ENCODE results near the gene HEBP1.
"Not testable (repeated sequence)": the region's sequence is repeated elsewhere in the genome, so short reads cannot be mapped to it uniquely, and the experiment has no call there.

Gene HEBP1, protein sequence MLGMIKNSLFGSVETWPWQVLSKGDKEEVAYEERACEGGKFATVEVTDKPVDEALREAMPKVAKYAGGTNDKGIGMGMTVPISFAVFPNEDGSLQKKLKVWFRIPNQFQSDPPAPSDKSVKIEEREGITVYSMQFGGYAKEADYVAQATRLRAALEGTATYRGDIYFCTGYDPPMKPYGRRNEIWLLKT

DNA sequence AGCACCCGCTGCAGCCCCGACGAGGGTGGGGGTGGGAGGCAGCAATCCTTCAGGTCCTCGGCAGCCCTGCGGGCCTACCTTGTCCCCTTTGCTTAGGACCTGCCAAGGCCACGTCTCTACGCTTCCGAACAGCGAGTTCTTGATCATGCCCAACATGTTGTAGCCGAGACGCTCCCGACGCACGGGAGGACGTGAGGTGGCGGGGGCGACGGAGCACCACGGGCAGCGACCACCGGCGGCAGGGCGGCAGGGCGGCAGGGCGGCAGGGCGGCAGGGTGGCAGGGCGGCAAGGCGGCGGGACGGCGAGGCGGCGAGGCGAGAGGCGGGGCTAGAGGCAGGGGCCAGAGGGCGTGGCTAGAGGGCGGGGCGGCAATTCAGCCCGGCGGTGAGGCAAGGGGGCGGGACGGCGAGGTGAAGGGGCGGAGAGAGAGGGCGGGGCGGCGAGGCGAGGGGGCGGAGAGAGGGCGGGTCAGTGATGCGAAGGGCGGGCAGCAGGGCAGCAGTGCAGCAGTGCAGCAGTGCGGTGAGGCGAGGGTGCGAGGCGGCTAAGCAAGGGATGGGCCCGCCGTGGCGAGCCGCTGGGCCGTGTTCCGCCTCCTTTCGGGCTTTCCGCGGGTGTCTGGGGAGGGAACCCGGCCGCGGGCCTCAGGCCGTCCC lies at the start of gene HEBP1:
HEBP1 (minus strand) TSS at position 307 of the 657 bp plus-strand sequence; CDS start at position 156, 151 bp downstream.
- DNase-seq (ENCODE audit: low read depth, low spot score), result peak; percentile 93

DNA sequence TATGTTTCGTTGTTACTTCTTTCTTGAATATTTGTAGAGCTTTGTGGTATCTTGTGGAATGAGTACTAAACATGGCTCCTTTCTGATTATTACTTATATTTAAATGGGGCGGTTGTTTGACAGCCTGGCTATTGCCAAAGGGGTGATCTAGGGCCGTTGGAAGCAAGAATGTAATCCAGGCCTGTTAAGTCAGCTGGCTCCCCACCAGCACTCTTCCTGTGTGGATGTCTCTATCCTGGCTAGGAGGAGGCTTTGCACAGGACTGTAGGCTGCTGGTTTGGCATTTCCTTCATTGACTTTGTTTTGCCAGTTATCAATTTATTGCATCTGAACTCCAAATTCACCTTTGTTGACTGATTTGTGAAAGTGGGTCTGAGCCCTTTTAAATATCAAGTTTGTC lies 49.8 kb upstream of the HEBP1 start:
- no peak for DNase-seq (ENCODE audit: low read depth, low spot score)

DNA sequence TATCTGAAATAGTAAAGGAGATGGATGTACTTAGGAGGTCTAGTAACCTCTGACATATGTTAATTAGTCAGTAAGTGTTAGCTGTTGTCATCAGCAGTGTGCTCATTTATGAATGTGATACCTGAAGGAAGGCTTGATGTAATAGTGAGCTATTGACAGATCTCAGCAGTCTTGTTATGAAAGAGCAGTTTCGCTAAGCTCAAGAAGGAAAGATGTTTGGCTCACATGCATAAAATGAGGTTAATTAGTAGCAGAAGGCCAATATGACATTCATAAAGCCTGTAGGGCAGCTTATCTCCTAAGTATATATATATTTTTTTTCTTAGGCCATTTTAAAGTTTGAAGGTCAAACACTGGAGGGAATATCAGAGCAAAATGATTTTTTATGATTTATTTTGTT lies 46.9 kb upstream of the HEBP1 start:
- DNase-seq (ENCODE audit: low read depth, low spot score), result no peak

DNA sequence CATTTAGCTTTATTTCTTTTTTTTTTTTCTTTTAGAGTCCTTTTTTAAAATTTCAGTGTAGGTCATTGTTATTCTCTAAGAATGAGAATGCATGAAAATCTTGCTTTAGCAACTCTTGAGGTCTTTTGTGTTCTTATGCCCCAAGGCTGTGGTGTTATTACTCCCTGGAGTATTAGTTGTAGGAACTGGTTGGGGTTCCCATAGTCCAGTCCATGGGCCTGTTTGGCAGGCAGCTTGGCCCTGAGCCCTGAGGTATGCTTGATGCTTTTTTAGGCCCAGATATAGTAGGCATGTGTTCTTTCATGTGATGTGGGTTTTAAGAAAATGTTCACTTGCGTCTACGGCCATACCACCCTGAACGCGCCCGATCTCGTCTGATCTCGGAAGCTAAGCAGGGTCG lies 45.8 kb upstream of the HEBP1 start:
- no peak for DNase-seq (ENCODE audit: low read depth, low spot score)

DNA sequence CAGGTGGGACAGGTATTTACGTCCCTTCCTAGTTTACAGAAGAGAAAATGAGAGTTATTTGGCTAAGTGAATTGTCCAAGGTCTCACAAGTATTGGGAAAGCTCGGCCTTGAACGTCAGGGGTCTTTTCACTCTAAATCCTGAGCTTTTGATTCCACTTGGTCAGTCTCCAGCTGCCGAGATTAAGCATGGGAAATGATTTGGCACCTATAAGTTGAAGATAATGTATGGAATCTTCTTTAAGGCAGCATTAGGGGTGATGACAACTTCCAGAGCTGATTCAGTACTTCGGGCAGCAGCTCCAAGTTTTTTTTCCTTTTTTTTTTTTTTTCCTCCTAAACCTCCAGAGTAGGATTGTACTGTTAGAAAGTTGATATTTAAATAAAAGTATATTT lies 44.8 kb upstream of the HEBP1 start:
- no peak for DNase-seq (ENCODE audit: low read depth, low spot score)

DNA sequence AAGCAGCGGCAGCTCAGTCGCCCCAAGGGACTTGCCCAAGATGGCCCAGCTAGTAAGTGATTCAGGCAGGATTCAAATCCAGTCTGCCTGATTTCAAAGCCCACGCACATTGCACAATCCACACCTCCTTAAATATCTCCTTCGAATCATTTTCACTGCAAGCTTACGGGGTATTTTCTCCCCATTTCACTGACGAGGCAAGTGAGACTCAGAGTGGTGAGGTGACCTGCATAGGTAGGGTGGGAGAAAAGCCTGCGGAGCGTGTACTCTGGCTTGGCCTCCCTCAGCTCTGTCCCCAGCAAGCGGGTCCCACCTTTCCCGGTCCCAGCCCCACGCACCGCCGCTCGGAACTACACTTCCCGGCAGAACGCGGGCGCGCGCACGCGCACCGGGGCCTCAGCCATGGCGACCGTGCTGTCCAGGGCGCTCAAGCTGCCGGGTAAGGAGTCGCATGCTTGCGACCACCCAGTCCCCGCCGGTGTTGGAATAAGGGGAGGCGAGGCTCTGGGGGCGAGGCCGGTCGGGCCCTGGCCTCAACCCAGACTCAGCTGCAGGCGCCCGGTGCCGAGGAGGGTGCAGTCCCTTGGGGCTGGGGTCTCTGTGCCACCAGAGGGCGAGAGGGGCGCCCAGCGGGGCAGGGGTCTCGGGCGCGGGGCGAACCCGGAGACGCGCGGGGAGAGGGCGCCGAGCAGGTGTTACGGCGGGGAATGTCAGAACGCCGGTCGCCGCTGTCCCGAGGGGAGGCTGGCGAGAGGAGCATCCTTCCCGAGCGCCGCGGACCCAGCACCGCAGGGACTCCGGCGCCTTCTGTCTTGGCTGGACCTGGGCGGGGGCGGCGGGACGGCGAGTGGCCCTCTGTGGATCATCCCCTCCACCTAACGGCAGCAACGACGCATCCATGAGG lies 44.2 kb upstream of the HEBP1 start, which contains the start of gene FAM234B:
FAM234B (plus strand) TSS at position 380 of the 904 bp plus-strand sequence; CDS start at position 403, 23 bp downstream.
- peak; percentile 41 for DNase-seq (ENCODE audit: low read depth, low spot score)

DNA sequence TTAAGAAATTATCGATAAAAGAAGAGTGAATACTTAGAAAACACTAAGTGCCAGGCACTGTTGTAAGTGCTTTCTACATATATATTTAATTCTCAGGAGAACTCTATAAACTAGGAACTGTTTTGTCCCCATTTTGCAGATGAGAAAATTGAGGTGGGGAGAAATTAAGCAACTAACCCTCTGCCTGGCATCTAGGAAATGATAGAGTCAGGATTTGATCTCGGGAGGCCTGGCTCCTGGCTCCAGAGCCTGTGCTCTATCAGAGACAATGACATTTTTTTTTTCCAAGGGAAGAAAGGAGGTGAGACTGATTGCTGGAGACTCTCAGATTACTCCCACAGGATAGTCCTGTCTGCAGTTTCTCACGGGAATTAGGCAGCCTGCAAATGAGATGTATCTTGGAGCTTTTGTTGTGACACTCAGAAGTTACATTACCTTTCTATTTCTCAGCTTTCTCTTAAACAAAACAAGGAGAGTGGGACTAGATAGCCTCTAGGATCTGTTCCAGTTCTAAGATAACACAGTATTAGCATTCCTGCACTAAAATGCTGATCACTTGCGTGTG lies 42.7 kb upstream of the HEBP1 start:
- no peak for DNase-seq (ENCODE audit: low read depth, low spot score)

DNA sequence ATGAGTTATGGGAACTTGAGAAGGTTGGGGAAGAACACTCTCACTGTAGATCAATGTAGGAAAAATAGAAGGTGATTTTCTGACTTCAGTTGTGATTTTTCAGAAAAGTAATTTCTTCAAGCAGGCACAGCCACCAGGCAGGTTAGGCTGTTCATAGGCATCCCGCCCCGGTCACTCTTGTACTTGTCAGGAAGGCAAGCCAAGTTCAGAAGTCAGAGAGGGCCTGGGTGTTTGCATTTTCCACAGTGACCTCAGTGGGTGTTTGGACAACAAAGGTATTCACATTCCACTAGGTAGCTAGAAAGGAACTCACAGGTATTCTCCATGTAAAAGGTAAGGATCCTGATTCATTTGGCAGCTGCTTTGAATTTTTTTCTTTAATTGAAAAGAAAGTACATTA lies 41.2 kb upstream of the HEBP1 start:
- DNase-seq (ENCODE audit: low read depth, low spot score), result no peak

DNA sequence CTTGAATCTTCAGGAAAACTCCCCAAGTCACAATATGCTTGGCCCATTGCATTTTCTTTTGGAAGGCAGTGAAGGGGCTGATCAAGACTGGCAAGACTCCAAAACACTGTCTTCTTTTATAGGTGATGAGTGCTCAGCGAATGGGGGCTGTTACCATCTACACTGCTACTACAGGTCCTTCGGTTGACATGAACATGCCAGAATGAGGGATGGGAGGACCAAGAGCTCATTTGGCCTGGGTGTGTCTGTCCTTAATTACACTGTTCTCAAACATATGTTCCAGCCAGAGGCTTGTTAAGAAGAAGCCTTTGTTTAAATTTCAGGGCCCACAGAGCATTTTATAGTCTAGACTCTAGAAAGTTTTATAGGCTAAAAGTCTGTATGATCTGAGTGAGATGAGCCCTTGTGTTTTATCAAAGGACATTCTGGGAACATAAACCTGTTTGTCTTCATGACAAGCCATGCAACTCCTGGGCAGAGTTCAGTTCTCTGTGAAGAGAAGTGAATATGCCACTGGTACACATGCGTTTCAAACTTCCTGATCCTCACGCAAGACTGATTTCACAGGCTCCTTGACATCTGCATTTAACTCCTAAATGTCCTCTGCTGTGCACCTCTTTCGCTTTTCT lies 39.4 kb upstream of the HEBP1 start:
- no peak for DNase-seq (ENCODE audit: low read depth, low spot score)

DNA sequence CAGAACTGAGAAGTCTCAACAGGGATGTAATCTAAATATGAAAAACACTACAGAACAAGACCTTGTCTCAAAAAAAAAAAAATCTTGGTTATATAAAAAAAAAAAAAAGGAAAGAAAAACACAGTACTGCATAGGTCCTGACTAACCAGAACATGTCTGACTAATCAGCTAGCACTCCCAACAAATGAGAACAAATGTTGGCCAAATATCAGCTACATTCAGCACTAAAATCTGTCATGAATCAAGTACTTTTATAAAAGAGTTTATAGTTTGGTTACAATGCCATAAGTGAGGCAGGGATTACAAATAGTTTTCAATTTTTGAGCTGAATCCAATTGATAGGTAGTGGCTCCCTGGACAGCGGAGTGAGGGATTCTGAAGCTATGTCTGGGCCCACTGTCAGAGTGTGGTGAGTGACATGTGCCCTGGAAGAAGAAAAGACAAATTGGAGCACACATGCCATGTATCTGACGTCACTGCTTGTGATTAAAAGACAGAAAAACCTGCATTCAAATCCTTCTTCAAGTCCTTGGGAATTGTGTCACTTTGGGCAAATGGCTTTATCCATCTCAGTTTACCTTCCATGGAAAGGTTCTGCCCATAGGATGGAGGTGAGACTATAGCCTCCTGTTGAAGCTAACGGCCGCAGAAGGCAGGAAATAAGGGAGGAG lies 38.6 kb upstream of the HEBP1 start:
- no peak for DNase-seq (ENCODE audit: low read depth, low spot score)

DNA sequence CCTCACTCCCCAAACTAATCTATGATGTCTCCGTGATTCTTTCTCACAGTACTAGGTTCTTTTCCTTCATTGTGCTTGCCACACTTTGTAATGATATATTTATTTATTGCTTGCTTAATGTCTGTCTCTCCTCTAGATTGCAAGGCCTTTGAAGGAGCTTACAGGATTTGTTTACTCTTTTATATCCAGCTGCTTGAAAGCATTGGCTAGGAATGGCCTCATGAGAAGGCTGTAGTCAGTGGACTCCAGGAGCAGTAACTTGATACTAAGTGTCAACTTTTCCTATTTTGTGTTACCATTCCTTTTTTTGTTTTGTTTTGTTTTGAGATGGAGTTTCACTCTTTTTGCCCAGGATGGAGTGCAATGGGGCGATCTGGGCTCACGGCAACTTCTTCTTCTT lies 36.8 kb upstream of the HEBP1 start:
- DNase-seq (ENCODE audit: low read depth, low spot score), result no peak

DNA sequence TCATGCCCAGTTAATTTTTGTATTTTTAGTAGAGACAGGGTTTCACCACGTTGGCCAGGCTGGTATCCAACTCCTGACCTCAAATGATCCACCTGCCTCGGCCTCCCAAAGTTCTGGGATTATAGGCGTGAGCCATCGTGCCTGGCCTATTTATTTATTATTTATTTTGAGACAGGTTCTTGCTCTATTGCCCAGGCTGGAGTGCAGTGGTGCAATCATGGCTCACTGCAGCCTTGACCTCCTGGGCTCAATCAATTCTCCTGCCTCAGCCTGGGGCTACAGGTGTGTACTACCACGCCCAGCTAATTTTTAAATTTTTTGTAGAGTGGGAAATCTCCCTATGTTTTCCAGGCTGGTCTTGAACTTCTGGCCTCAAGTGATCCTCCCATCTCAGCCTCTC lies 35.3 kb upstream of the HEBP1 start:
- DNase-seq (ENCODE audit: low read depth, low spot score), result not testable (repeated sequence)

DNA sequence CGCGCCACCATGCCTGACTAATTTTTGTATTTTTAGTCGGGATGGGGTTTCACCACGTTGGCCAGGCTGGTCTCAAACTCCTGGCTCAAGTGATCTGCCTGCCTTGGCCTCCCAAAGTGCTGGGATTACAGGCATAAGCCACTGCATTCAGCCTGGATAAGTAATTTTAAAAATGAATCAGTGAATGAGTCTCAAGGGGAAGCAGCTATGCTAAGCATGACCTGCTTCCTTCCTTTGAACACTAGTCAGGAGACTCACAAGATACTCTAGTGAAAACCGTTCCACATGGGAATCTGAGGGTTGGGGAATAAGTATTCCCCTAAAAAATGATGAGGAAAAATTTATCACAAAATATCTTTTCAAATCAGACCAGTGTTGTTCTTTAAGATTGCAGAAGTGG lies 33.4 kb upstream of the HEBP1 start:
- no peak for DNase-seq (ENCODE audit: low read depth, low spot score)

DNA sequence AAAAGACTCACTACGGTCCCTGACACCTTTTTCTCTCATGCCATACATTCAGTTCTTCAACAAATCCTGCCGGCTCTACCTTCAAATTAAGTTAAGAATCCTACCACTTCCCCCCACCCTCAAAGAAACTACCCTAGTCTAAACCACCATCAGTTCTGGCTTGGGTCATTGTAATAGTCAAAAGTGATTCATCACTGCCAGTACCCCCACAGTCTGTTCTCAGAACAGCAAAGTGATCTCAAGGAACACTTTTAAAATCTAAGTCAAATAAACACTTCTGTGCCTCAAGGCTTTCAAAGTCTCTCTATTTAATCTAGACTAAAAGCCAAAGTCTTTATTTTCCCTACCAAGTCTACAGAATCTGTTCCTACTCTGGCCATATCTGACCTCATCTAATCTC lies 32.1 kb upstream of the HEBP1 start:
- DNase-seq (ENCODE audit: low read depth, low spot score), result no peak

DNA sequence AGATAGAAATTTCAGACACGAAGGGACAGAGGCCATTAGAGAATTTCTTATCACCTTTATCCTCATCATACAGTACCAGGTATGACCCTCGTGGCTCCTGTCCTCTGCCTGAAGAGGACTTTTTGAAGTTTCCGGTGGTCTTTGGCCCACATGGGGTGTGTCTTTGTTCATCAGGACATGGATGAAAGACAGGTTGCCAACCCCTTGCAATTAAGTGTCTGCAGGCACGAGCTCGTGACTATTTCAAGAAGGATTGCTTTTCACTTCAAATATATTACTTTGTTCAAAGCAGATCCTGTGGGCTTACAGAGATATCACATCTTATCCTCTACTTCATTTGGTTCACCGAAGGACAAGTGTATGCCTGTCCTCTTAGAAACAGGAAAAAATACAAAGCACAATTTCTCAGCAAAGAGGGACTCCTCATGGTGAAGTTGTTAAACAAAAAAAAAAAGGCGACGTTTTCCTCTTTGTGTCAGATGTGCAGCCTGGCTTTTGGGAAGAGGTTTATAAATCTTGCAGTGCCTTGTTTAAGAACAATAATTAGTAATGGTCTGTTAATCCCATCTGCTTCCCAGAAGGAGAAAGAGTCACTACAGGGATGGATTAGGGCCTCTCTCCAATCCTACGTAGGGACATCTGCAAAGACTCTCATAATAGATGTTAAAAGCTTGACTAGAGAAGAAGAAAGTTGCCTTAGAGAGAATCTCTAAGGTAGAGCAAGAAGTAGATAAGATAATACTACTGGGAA lies 30.7 kb upstream of the HEBP1 start:
- no peak for DNase-seq (ENCODE audit: low read depth, low spot score)

DNA sequence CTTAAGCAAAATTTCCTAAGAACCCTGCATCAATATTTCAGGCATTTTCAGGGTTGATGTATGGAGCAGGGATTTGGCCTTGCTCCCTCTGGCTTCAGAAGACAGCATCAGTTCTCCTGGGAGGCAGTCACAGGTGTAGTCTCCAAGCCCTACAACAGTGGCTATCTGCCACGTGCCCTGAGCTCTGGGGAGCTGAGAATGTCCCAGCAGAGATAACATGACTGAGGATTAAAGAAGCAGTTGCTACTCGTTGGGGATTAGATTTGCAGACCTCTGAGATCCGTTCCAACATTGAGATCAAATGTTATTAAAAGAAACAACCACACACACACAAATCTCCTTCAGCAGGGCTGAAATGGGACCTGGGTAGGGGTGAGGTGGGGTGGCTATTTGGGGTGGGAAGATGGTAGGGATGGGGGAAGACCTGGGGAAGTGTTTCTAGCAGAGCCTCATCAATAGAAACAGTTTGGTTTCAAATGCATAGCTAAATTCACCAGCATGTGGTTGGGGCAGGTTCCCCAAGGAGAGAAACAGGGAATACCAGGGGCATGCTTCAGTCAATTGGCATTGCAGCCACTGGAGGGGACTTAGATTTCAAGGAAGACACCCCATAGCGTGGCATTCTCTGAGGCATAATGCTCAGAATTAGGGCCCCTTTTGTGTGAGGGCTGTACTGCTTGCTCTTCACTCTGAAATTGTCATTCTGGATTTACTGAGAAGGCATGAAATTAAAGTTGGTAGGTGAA lies 28.9 kb upstream of the HEBP1 start:
- no peak for DNase-seq (ENCODE audit: low read depth, low spot score)

DNA sequence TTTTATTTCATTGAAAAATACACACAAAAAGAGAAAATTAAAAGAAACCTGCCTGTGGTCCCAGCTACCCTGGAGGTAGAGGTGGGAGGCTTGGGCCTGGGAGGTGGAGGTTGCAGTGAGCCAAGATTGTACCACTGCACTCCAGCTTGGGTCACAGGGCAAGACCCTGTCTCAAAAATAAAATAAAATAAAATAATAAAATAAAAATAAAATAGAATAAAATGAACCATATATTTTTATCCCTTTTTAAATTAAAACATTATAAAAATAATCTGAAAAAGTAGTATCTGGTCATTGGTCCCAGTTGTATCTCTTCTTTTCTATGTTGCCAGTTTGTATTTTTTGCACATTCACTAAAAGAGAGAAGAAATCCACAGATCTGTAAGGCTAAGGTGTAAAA lies 27.4 kb upstream of the HEBP1 start:
- no peak for DNase-seq (ENCODE audit: low read depth, low spot score)

DNA sequence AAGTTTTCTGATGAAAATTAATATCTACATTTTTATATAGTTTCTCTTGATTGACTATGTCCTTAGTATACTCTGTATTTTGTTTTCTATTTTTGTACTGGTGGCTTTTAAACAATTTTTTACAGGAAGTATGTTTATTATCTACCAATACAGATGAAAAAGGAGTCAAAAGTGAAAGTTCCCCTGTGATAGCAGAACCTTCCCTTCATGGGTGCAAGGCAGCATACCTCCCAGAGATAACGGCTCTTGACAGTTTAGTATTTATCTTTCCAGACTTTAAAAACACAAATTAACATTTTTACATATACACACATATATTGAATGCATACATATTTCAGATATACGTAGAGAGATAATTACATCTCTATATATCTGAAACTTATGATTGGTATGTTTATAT lies 27.0 kb upstream of the HEBP1 start:
- no peak for DNase-seq (ENCODE audit: low read depth, low spot score)

DNA sequence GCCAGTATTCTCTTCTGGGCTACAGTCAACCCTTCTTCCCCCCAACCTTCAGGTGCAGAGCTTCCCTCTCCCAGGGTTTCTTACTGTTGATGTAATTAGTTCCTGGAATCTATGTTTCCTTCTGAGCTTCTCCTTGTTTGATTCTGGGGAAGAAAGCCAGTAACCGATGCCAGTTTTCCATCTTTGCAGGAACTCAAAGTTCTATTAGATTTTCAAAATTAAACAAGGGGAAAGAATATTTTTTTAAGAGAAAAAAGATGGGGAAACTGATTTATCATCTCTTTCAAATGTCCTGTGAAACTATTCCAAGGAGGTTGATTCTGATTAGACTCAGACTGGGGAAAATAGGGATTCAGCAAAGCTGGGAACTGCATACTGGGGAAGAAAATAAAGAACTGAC lies 26.2 kb upstream of the HEBP1 start:
- DNase-seq (ENCODE audit: low read depth, low spot score), result no peak

DNA sequence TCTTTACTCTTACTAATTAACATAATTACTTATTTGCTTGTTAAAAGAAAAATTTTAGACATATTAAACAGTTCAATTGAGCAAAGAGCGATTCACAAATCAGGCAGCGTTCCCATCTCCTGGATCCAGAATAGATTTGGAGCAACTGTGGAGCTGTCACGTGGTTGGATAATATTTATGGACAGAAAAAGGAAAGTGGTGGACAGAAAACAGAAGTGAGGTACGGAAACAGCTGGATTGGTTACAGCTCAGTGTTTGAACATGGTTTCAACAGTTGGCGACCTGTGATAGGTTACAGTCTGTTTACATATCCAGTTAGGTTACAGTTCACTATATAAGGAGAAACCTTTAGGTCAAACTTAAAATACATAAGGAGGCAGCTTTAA lies 24.5 kb upstream of the HEBP1 start:
- DNase-seq (ENCODE audit: low read depth, low spot score), result no peak
